Mucosa of stomach (tissue), 1 donor: ENCODE measurements around the gene MED16.

Source experiments
- H3K27me3 ChIP-seq: one replicate; pipeline ENCODE4 v1.7.0; 2013; ENCODE audit warnings: mild to moderate bottlenecking, low read length; ENCODE audit not compliant: control insufficient read depth, insufficient read depth
- H3K36me3 ChIP-seq: one replicate; pipeline ENCODE4 v1.7.0; 2013; ENCODE audit warnings: low read length; ENCODE audit not compliant: control insufficient read depth, insufficient read depth
- H3K4me1 ChIP-seq: one replicate; pipeline ENCODE4 v1.7.0; 2013; ENCODE audit warnings: mild to moderate bottlenecking, low read length; ENCODE audit not compliant: control insufficient read depth, insufficient read depth
- H3K4me3 ChIP-seq: one replicate; pipeline ENCODE4 v1.7.0; 2013; ENCODE audit warnings: low read length
- H3K9ac ChIP-seq: one replicate; pipeline ENCODE4 v1.7.0; 2013; ENCODE audit warnings: mild to moderate bottlenecking, low read length, moderate library complexity
- H3K9me3 ChIP-seq: one replicate; pipeline ENCODE4 v1.7.0; 2013; ENCODE audit warnings: mild to moderate bottlenecking, low read length, moderate library complexity; ENCODE audit not compliant: control insufficient read depth
- donor health status: Pancreatic carcinoma.

Gene MED16

GRCh38 chr19:867855-868457 is 25.0 kb downstream of the MED16 start:
- H3K4me3 ChIP-seq: no peak overlapping the region
- H3K36me3 ChIP-seq: no peaks in the 10 kb centered on the region
- H3K4me1 ChIP-seq: peaks cover 27% of the 10 kb centered on the region
- no peaks in the 10 kb centered on the region for H3K27me3 ChIP-seq
- no peaks in the 10 kb centered on the region for H3K9me3 ChIP-seq
- no peak overlapping the region for H3K9ac ChIP-seq

GRCh38 chr19:867301-867793 is 25.6 kb downstream of the MED16 start:
- Histone ChIP-seq H3K36me3 (no peaks in the 10 kb centered on the region), H3K4me3 (no peak overlapping the region), H3K9ac (no peak overlapping the region), H3K27me3 (no peaks in the 10 kb centered on the region), H3K4me1 (peaks cover 30% of the 10 kb centered on the region), H3K9me3 (no peaks in the 10 kb centered on the region)

- no peak overlapping the region for H3K4me3 ChIP-seq
- no peaks in the 10 kb centered on the region for H3K27me3 ChIP-seq
- H3K36me3 ChIP-seq: no peaks in the 10 kb centered on the region
- H3K9ac ChIP-seq: no peak overlapping the region
- no peaks in the 10 kb centered on the region for H3K9me3 ChIP-seq
- H3K4me1 ChIP-seq: peaks cover 25% of the 10 kb centered on the region
Measured at GRCh38 chr19:866769-867300, 26.2 kb downstream of the MED16 start.

GRCh38 chr19:863315-863620 is 29.7 kb downstream of the MED16 start:
- Histone ChIP-seq H3K4me3 (no peak overlapping the region), H3K27me3 (peaks cover 14% of the 10 kb centered on the region), H3K9ac (no peak overlapping the region), H3K36me3 (no peaks in the 10 kb centered on the region), H3K4me1 (peaks cover 22% of the 10 kb centered on the region), H3K9me3 (no peaks in the 10 kb centered on the region)

GRCh38 chr19:862581-863314 is 30.2 kb downstream of the MED16 start:
- no peaks in the 10 kb centered on the region for H3K9me3 ChIP-seq
- peaks cover 14% of the 10 kb centered on the region for H3K27me3 ChIP-seq
- H3K4me3 ChIP-seq: no peak overlapping the region
- H3K4me1 ChIP-seq: peaks cover 22% of the 10 kb centered on the region
- H3K9ac ChIP-seq: no peak overlapping the region
- no peaks in the 10 kb centered on the region for H3K36me3 ChIP-seq

GRCh38 chr19:861756-862580 is 31.0 kb downstream of the MED16 start:
- Histone ChIP-seq H3K4me1 (peaks cover 22% of the 10 kb centered on the region), H3K9me3 (no peaks in the 10 kb centered on the region), H3K9ac (no peak overlapping the region), H3K36me3 (no peaks in the 10 kb centered on the region), H3K4me3 (no peak overlapping the region), H3K27me3 (peaks cover 14% of the 10 kb centered on the region)

- Histone ChIP-seq H3K9me3 (no peaks in the 10 kb centered on the region), H3K4me3 (no peak overlapping the region), H3K36me3 (no peaks in the 10 kb centered on the region), H3K27me3 (peaks cover 14% of the 10 kb centered on the region), H3K9ac (no peak overlapping the region), H3K4me1 (peaks cover 22% of the 10 kb centered on the region)
Measured at GRCh38 chr19:861141-861755, 31.7 kb downstream of the MED16 start.

GRCh38 chr19:858868-859843 is 33.8 kb downstream of the MED16 start, which contains the start of gene CFD:
Gene CFD, plus strand, starts transcription at chr19:859664. Its CDS starts 26 bp downstream, at chr19:859690.
- Histone ChIP-seq H3K4me1 (peaks cover 22% of the 10 kb centered on the region), H3K36me3 (no peaks in the 10 kb centered on the region), H3K9me3 (no peaks in the 10 kb centered on the region), H3K4me3 (no peak within 1 kb of the TSS), H3K9ac (peak within 1 kb of the TSS; percentile 15), H3K27me3 (peaks cover 14% of the 10 kb centered on the region)

- Histone ChIP-seq H3K36me3 (no peaks in the 10 kb centered on the region), H3K4me1 (peaks cover 17% of the 10 kb centered on the region), H3K9me3 (no peaks in the 10 kb centered on the region), H3K4me3 (no peak overlapping the region), H3K27me3 (peaks cover 15% of the 10 kb centered on the region), H3K9ac (no peak overlapping the region)
Measured at GRCh38 chr19:858284-858683, 34.7 kb downstream of the MED16 start.

GRCh38 chr19:855566-856120 is 37.3 kb downstream of the MED16 start:
- no peak overlapping the region for H3K4me3 ChIP-seq
- peaks cover 8% of the 10 kb centered on the region for H3K4me1 ChIP-seq
- no peak overlapping the region for H3K9ac ChIP-seq
- H3K9me3 ChIP-seq: no peaks in the 10 kb centered on the region
- peaks cover 27% of the 10 kb centered on the region for H3K27me3 ChIP-seq
- no peaks in the 10 kb centered on the region for H3K36me3 ChIP-seq
